Measurements from ENCODE around the gene HDHD3.

GRCh38 chr9:113399646-113400200 lies 22.9 kb upstream of the HDHD3 start:
- TF ChIP-seq SP1 (IDR thresholded peaks at IDR 0.05): no peak
- no peak for TF ChIP-seq HDGF (IDR thresholded peaks at IDR 0.05; ENCODE audit: borderline replicate concordance)
- TF ChIP-seq BHLHE40 (IDR thresholded peaks at IDR 0.05; ENCODE audit: borderline replicate concordance): no peak
- no peak for TF ChIP-seq LEF1 (IDR thresholded peaks at IDR 0.05; ENCODE audit: borderline replicate concordance)
- TF ChIP-seq FOXM1 (IDR thresholded peaks at IDR 0.05; ENCODE audit: borderline replicate concordance): no peak
- no peak for TF ChIP-seq PKNOX1 (IDR thresholded peaks at IDR 0.05)
- TF ChIP-seq CTBP1 (IDR thresholded peaks at IDR 0.05; ENCODE audit: borderline replicate concordance): no peak
- no peak for TF ChIP-seq ARNT (IDR thresholded peaks at IDR 0.05)

Measured in HEK293T (cell line).